ENCODE results near the gene UNC5C. TPM values are rescaled to one million over a fixed set of nuclear protein-coding genes. Genes with fewer than 3 reads are reported as not detected.
A peak's percentile ranks its signal among the peaks of the same experiment; 100 is the strongest.

The UNC5C gene
- total and polyA plus RNA-seq, 7 experiments from 2014 or later, result not detected

DNA sequence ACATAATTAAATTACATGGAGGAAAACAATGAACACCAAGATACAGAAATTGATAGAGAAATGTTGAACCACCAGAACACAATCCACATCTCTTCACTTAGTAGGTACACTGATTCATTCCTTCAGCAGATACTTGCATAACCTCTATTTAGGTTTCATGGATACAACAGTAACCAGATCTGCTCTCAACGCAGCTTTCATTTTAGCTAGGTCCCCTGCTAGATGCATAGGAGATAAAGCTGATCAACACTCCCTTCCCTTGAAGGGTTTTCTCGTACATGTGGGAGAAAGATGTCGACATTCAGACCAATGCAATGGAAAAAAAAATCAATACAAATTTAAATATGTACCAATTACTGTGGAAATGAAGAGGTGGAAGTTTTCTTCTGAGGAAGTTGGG lies 37.3 kb downstream of the UNC5C start:
- no peaks in the 10 kb centered on the region for H3K36me3 ChIP-seq (ENCODE audit: control insufficient read depth in 2 of 3, insufficient read depth in 3 of 3, low read length in 3 of 3)
- H3K9me3 Mint-ChIP-seq, result peaks cover 0 to 6% (median 0%) of the 10 kb centered on the region in 11 donors
- H3K4me3 Mint-ChIP-seq, result no peak overlapping the region
- ChIA-PET CTCF (no interaction called here), POLR2A (no interaction called here)
- ATAC-seq (no peak), DNase-seq (no peak)
- intact Hi-C loops (cut with micrococcal nuclease), result loop anchor here in 1 of 2 donors (2.0 kb wide), 1 partner anchor 345 kb away; no protein-coding TSS in a partner anchor
- peaks cover 0 to 10% (median 0%) of the 10 kb centered on the region in 5 donors for H3K27me3 Mint-ChIP-seq
- no peaks in the 10 kb centered on the region for H3K27me3 ChIP-seq (ENCODE audit: control insufficient read depth in 2 of 2, insufficient read depth in 2 of 2, low read length in 2 of 2)
- no peaks in the 10 kb centered on the region for H3K36me3 Mint-ChIP-seq
- H3K9me3 ChIP-seq (ENCODE audit: control insufficient read depth in 2 of 3, low read length in 3 of 3), result no peaks in the 10 kb centered on the region
- H3K27ac Mint-ChIP-seq, result no peak overlapping the region
- no peak overlapping the region for H3K27ac ChIP-seq (ENCODE audit: low read depth, low read length)
- no peaks in the 10 kb centered on the region for H3K4me1 ChIP-seq (ENCODE audit: control insufficient read depth in 2 of 2, insufficient read depth in 2 of 2, low read length in 2 of 2)
- no peak overlapping the region for H3K4me3 ChIP-seq (ENCODE audit: low read length)
- no peaks in the 10 kb centered on the region for H3K4me1 Mint-ChIP-seq

DNA sequence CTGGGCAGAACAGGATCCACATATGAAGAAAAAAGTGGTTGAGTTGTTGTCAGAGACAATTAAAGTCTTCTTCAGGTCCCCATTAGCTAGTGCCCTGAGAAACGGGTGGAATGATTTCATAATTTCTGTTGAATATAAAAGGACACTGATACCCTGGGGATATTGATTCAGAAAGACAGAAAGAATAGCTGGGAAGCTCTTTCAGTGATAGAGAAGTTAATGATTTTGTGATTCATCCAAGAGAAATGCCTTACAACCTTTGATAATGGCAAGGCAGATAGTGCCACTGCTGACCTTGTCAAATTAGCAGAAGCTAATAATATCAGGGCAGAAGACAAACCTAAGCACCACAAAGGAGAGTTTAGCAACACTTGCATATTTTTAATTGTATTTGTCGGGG lies 37.9 kb downstream of the UNC5C start:
- Histone ChIP-seq H3K9me3 (ENCODE audit: control insufficient read depth in 2 of 3, low read length in 3 of 3) (no peaks in the 10 kb centered on the region), H3K4me1 (ENCODE audit: control insufficient read depth in 2 of 2, insufficient read depth in 2 of 2, low read length in 2 of 2) (no peaks in the 10 kb centered on the region), H3K27me3 (ENCODE audit: control insufficient read depth in 2 of 2, insufficient read depth in 2 of 2, low read length in 2 of 2) (no peaks in the 10 kb centered on the region), H3K27ac (ENCODE audit: low read depth, low read length) (no peak overlapping the region), H3K4me3 (ENCODE audit: low read length) (no peak overlapping the region), H3K36me3 (ENCODE audit: control insufficient read depth in 2 of 3, insufficient read depth in 3 of 3, low read length in 3 of 3) (no peaks in the 10 kb centered on the region)
- intact Hi-C loops (cut with micrococcal nuclease), result loop anchor here in 1 of 2 donors (2.0 kb wide), 1 partner anchor 344 kb away; no protein-coding TSS in a partner anchor
- DNase-seq, result no peak
- Mint-ChIP-seq H3K9me3 (peaks cover 0 to 6% (median 0%) of the 10 kb centered on the region in 11 donors), H3K27ac (no peak overlapping the region), H3K4me3 (no peak overlapping the region), H3K27me3 (peaks cover 0 to 10% (median 0%) of the 10 kb centered on the region in 5 donors), H3K36me3 (no peaks in the 10 kb centered on the region), H3K4me1 (no peaks in the 10 kb centered on the region)
- no peak for ATAC-seq
- ChIA-PET CTCF (no interaction called here), POLR2A (no interaction called here)

DNA sequence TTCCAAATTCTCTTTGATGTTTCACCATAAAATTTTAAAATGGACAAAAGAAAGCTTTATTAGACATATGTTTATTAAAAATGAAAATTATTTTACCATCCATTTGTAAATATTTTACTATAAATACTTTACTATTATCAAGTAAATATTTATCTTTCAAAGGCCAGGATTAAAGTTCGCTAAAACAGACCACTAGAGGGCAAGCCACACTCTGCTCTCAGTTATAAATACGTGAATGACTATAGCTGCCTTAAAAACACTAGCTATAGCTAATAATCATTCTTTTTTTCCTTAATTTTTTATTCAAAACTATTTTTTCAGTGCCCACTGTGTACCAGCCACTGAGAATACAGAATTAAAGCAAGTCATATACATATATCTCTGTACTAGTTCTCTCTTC lies 38.6 kb downstream of the UNC5C start:
- Histone ChIP-seq H3K27ac (ENCODE audit: low read depth, low read length) (no peak overlapping the region), H3K4me3 (ENCODE audit: low read length) (no peak overlapping the region), H3K27me3 (ENCODE audit: control insufficient read depth in 2 of 2, insufficient read depth in 2 of 2, low read length in 2 of 2) (no peaks in the 10 kb centered on the region), H3K9me3 (ENCODE audit: control insufficient read depth in 2 of 3, low read length in 3 of 3) (no peaks in the 10 kb centered on the region), H3K36me3 (ENCODE audit: control insufficient read depth in 2 of 3, insufficient read depth in 3 of 3, low read length in 3 of 3) (no peaks in the 10 kb centered on the region), H3K4me1 (ENCODE audit: control insufficient read depth in 2 of 2, insufficient read depth in 2 of 2, low read length in 2 of 2) (no peaks in the 10 kb centered on the region)
- H3K27me3 Mint-ChIP-seq, result peaks cover 0 to 10% (median 3%) of the 10 kb centered on the region in 5 donors
- POLR2A ChIA-PET, result no interaction called here
- intact Hi-C loops (cut with micrococcal nuclease), result loop anchor here in 1 of 2 donors (2.0 kb wide), 1 partner anchor 343 kb away; no protein-coding TSS in a partner anchor
- CTCF ChIA-PET, result no interaction called here
- peaks cover 0 to 6% (median 0%) of the 10 kb centered on the region in 11 donors for H3K9me3 Mint-ChIP-seq
- H3K36me3 Mint-ChIP-seq, result no peaks in the 10 kb centered on the region
- H3K4me1 Mint-ChIP-seq, result no peaks in the 10 kb centered on the region
- no peak overlapping the region for H3K27ac Mint-ChIP-seq
- no peak overlapping the region for H3K4me3 Mint-ChIP-seq
- ATAC-seq, result no peak
- DNase-seq, result peak in 1 of 9 donors; percentile 1

DNA sequence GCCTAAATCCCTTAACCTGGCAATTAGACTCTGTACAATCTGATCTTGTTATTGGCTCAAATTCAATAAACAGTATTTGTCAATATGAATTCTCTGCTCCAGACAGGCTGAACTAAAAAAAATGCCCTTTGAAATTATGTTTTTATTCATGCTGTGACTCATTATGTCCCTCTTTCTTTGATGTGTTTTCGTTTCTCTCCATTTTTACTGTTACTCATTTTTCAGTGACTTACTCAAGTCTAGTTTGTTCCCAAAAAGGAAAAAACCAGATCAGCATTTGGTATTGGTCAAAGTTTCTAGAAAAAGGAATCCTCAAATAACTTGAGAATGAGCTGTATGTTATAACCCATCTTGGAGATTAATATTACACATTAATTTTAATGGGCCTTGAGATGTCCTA lies 40.4 kb downstream of the UNC5C start:
- ATAC-seq (no peak), DNase-seq (no peak)
- Histone ChIP-seq H3K9me3 (ENCODE audit: control insufficient read depth in 2 of 3, low read length in 3 of 3) (no peaks in the 10 kb centered on the region), H3K27me3 (ENCODE audit: control insufficient read depth in 2 of 2, insufficient read depth in 2 of 2, low read length in 2 of 2) (no peaks in the 10 kb centered on the region), H3K27ac (ENCODE audit: low read depth, low read length) (no peak overlapping the region), H3K36me3 (ENCODE audit: control insufficient read depth in 2 of 3, insufficient read depth in 3 of 3, low read length in 3 of 3) (no peaks in the 10 kb centered on the region), H3K4me3 (ENCODE audit: low read length) (no peak overlapping the region), H3K4me1 (ENCODE audit: control insufficient read depth in 2 of 2, insufficient read depth in 2 of 2, low read length in 2 of 2) (no peaks in the 10 kb centered on the region)
- Mint-ChIP-seq H3K36me3 (no peaks in the 10 kb centered on the region), H3K27me3 (peaks cover 0 to 10% (median 3%) of the 10 kb centered on the region in 5 donors), H3K9me3 (peaks cover 0 to 6% (median 0%) of the 10 kb centered on the region in 11 donors), H3K27ac (no peak overlapping the region), H3K4me3 (no peak overlapping the region), H3K4me1 (no peaks in the 10 kb centered on the region)
- POLR2A ChIA-PET, result no interaction called here
- CTCF ChIA-PET, result no interaction called here
- intact Hi-C loops (cut with micrococcal nuclease), result loop anchor here in 1 of 2 donors (5.0 kb wide), 1 partner anchor 341 kb away; no protein-coding TSS in a partner anchor

DNA sequence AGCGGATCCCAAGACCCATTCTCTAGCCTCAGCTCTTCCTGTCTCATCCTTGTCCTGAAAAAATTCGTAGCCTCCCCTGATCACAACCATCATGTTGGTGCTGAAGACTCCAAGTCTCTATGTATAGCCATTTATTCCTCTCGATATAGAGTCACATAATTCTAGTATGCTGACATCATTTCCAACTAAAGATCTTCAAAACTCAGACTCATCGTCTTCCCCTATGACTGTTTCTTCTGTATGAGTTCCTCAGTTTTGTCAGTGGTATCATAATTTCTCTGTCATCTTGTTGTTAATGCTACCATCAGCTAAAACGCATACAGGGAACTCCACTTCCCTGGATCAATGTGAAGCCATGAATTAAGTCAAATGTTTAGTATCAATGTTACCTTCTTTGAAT lies 41.2 kb downstream of the UNC5C start:
- H3K9me3 ChIP-seq (ENCODE audit: control insufficient read depth in 2 of 3, low read length in 3 of 3), result no peaks in the 10 kb centered on the region
- no peak overlapping the region for H3K4me3 ChIP-seq (ENCODE audit: low read length)
- ATAC-seq (no peak), DNase-seq (no peak)
- no peak overlapping the region for H3K27ac ChIP-seq (ENCODE audit: low read depth, low read length)
- Mint-ChIP-seq H3K27ac (no peak overlapping the region), H3K4me1 (no peaks in the 10 kb centered on the region), H3K36me3 (no peaks in the 10 kb centered on the region), H3K4me3 (no peak overlapping the region), H3K9me3 (peaks cover 0 to 6% (median 0%) of the 10 kb centered on the region in 11 donors), H3K27me3 (peaks cover 0 to 10% (median 3%) of the 10 kb centered on the region in 5 donors)
- H3K36me3 ChIP-seq (ENCODE audit: control insufficient read depth in 2 of 3, insufficient read depth in 3 of 3, low read length in 3 of 3), result no peaks in the 10 kb centered on the region
- ChIA-PET POLR2A (no interaction called here), CTCF (no interaction called here)
- intact Hi-C loops (cut with micrococcal nuclease), result loop anchor here in 1 of 2 donors (5.0 kb wide), 1 partner anchor 340 kb away; no protein-coding TSS in a partner anchor
- H3K4me1 ChIP-seq (ENCODE audit: control insufficient read depth in 2 of 2, insufficient read depth in 2 of 2, low read length in 2 of 2), result no peaks in the 10 kb centered on the region
- no peaks in the 10 kb centered on the region for H3K27me3 ChIP-seq (ENCODE audit: control insufficient read depth in 2 of 2, insufficient read depth in 2 of 2, low read length in 2 of 2)

DNA sequence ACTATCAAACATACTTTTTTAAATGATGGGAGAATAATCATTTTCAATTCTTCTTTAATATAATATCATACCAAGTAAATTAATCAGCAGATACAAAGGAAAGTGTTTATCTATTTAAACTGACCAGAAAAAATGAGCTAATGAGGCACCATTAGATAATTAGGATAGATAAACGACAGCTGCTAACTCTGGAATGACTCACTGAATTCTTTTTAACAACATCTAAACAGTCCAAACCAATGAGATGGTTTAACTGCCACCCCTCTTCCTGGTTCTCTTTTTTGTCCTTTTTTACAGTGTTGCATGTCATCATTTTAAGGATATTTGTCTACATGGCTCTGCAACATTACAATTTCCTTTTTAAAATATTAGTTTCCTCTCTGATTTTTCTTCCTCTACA lies 41.6 kb downstream of the UNC5C start:
- intact Hi-C loops (cut with micrococcal nuclease), result loop anchor here in 1 of 2 donors (5.0 kb wide), 1 partner anchor 340 kb away; no protein-coding TSS in a partner anchor
- peaks cover 0 to 10% (median 3%) of the 10 kb centered on the region in 5 donors for H3K27me3 Mint-ChIP-seq
- no peaks in the 10 kb centered on the region for H3K36me3 Mint-ChIP-seq
- H3K4me3 ChIP-seq (ENCODE audit: low read length), result no peak overlapping the region
- no peaks in the 10 kb centered on the region for H3K36me3 ChIP-seq (ENCODE audit: control insufficient read depth in 2 of 3, insufficient read depth in 3 of 3, low read length in 3 of 3)
- H3K4me3 Mint-ChIP-seq, result no peak overlapping the region
- no peak overlapping the region for H3K27ac ChIP-seq (ENCODE audit: low read depth, low read length)
- ATAC-seq (no peak), DNase-seq (no peak)
- H3K27ac Mint-ChIP-seq, result no peak overlapping the region
- no peaks in the 10 kb centered on the region for H3K9me3 ChIP-seq (ENCODE audit: control insufficient read depth in 2 of 3, low read length in 3 of 3)
- no peaks in the 10 kb centered on the region for H3K4me1 Mint-ChIP-seq
- ChIA-PET CTCF (no interaction called here), POLR2A (no interaction called here)
- H3K27me3 ChIP-seq (ENCODE audit: control insufficient read depth in 2 of 2, insufficient read depth in 2 of 2, low read length in 2 of 2), result no peaks in the 10 kb centered on the region
- H3K4me1 ChIP-seq (ENCODE audit: control insufficient read depth in 2 of 2, insufficient read depth in 2 of 2, low read length in 2 of 2), result no peaks in the 10 kb centered on the region
- peaks cover 0 to 6% (median 0%) of the 10 kb centered on the region in 11 donors for H3K9me3 Mint-ChIP-seq

DNA sequence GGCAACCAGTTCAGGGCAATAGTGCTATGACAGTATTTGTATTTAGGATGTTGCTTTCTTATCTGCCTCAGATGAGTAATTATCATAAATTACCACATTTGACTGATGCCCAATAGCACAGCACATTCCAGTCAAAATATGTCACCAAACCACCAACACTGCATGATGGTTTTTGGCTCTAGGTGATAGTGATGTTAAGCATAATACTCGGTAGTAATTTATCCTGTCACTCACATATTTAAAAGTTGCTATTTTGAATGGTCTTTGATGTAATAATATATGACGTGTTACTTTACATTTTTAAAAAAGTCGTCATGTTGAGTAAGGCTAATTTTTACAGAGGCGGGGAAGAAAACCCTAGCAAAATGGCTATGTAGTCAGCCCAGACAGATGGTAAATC lies 42.5 kb downstream of the UNC5C start:
- ATAC-seq (no peak), DNase-seq (no peak)
- H3K27ac ChIP-seq (ENCODE audit: low read depth, low read length), result no peak overlapping the region
- Mint-ChIP-seq H3K36me3 (no peaks in the 10 kb centered on the region), H3K27me3 (peaks cover 0 to 10% (median 3%) of the 10 kb centered on the region in 5 donors), H3K4me3 (no peak overlapping the region), H3K4me1 (no peaks in the 10 kb centered on the region), H3K27ac (no peak overlapping the region), H3K9me3 (peaks cover 0 to 6% (median 0%) of the 10 kb centered on the region in 11 donors)
- no peaks in the 10 kb centered on the region for H3K9me3 ChIP-seq (ENCODE audit: control insufficient read depth in 2 of 3, low read length in 3 of 3)
- no peaks in the 10 kb centered on the region for H3K36me3 ChIP-seq (ENCODE audit: control insufficient read depth in 2 of 3, insufficient read depth in 3 of 3, low read length in 3 of 3)
- intact Hi-C loops (cut with micrococcal nuclease), result loop anchor here in 1 of 2 donors (5.0 kb wide), 1 partner anchor 339 kb away; no protein-coding TSS in a partner anchor
- H3K4me1 ChIP-seq (ENCODE audit: control insufficient read depth in 2 of 2, insufficient read depth in 2 of 2, low read length in 2 of 2), result no peaks in the 10 kb centered on the region
- POLR2A ChIA-PET, result no interaction called here
- H3K27me3 ChIP-seq (ENCODE audit: control insufficient read depth in 2 of 2, insufficient read depth in 2 of 2, low read length in 2 of 2), result no peaks in the 10 kb centered on the region
- H3K4me3 ChIP-seq (ENCODE audit: low read length), result no peak overlapping the region
- CTCF ChIA-PET, result no interaction called here
